ENCODE data around the gene TXNDC12. TPM values are rescaled to one million over a fixed set of nuclear protein-coding genes. Genes with fewer than 3 reads are reported as not detected.

Gene TXNDC12
- polyA plus RNA-seq, 1 donor from 2014 or later = 42.3 TPM

DNA sequence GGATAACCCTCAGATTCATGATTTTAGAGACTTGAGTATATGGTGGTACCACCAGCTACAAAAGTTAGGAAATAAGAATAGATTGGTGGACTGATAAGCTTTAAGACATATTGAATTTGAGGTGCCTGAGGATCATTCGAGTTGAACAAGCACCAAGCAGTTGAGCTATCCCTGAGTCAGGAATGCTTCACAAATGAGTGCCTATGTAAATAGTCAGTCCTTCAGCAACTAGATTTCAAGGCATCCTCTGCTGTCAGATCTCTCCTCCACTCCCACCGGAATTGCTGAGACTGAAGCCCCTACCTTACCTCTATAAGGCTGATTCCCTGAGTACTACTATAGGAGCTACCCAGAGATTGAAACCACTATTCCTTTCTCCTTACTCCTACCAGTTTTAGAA, 8.2 kb upstream of the TXNDC12 start:
- no peak overlapping the region for H3K4me2 ChIP-seq (ENCODE audit: low read length)
- H3K79me2 ChIP-seq (replicated peaks; ENCODE audit: insufficient read depth, low read length) = peaks cover 35% of the 10 kb centered on the region
- no peaks in the 10 kb centered on the region for H3F3A ChIP-seq (ENCODE audit: insufficient read depth, low read length, poor library complexity, severe bottlenecking)
- TF ChIP-seq TAF1 (IDR thresholded peaks at IDR 0.05; ENCODE audit: low read depth) = no peak
- TF ChIP-seq POLR2AphosphoS5 (IDR thresholded peaks at IDR 0.05) = no peak
- no peak for TF ChIP-seq REST (IDR thresholded peaks at IDR 0.05; ENCODE audit: borderline replicate concordance)
- TF ChIP-seq EZH2 (IDR thresholded peaks at IDR 0.05; ENCODE audit: borderline replicate concordance, insufficient read depth, low read length, poor library complexity, severe bottlenecking) = no peak
- no peak for TF ChIP-seq SMC3 (conservative IDR thresholded peaks at IDR 0.05; ENCODE audit: poor library complexity)
- no peak for TF ChIP-seq MXI1 (conservative IDR thresholded peaks at IDR 0.05; ENCODE audit: poor library complexity, severe bottlenecking)
- no peak for TF ChIP-seq CTCF (IDR thresholded peaks at IDR 0.05; ENCODE audit: poor library complexity, severe bottlenecking)
- no peak for TF ChIP-seq RAD21 (conservative IDR thresholded peaks at IDR 0.05)
- TF ChIP-seq EP300 (conservative IDR thresholded peaks at IDR 0.05; ENCODE audit: poor library complexity, severe bottlenecking) = no peak
- H3K4me3 ChIP-seq (ENCODE audit: low read length) = no peak overlapping the region
- no peak overlapping the region for H3K27ac ChIP-seq (ENCODE audit: low read length)
- H3K9ac ChIP-seq (ENCODE audit: low read length) = no peak overlapping the region
- H3K27me3 ChIP-seq (ENCODE audit: insufficient read depth, low read depth, low read length) = no peaks in the 10 kb centered on the region
- H4K20me1 ChIP-seq (ENCODE audit: insufficient read depth) = peaks cover 3% of the 10 kb centered on the region
- peaks cover 12% of the 10 kb centered on the region for H3K36me3 ChIP-seq (ENCODE audit: insufficient read depth, low read length)
- H2AFZ ChIP-seq (ENCODE audit: low read depth, low read length) = no peak overlapping the region
- no peaks in the 10 kb centered on the region for H3K9me2 ChIP-seq (ENCODE audit: insufficient read depth, low read length)
- H3K9me3 ChIP-seq (ENCODE audit: low read length) = no peaks in the 10 kb centered on the region

- H2AFZ ChIP-seq (ENCODE audit: low read depth, low read length) = no peak overlapping the region
- H4K20me1 ChIP-seq (ENCODE audit: insufficient read depth) = peaks cover 3% of the 10 kb centered on the region
- H3K9ac ChIP-seq (ENCODE audit: low read length) = no peak overlapping the region
- no peak for TF ChIP-seq EZH2 (IDR thresholded peaks at IDR 0.05; ENCODE audit: borderline replicate concordance, insufficient read depth, low read length, poor library complexity, severe bottlenecking)
- no peak for TF ChIP-seq POLR2AphosphoS5 (IDR thresholded peaks at IDR 0.05)
- no peak for TF ChIP-seq TAF1 (IDR thresholded peaks at IDR 0.05; ENCODE audit: low read depth)
- TF ChIP-seq MXI1 (conservative IDR thresholded peaks at IDR 0.05; ENCODE audit: poor library complexity, severe bottlenecking) = no peak
- TF ChIP-seq RAD21 (conservative IDR thresholded peaks at IDR 0.05) = no peak
- TF ChIP-seq CTCF (IDR thresholded peaks at IDR 0.05; ENCODE audit: poor library complexity, severe bottlenecking) = no peak
- TF ChIP-seq EP300 (conservative IDR thresholded peaks at IDR 0.05; ENCODE audit: poor library complexity, severe bottlenecking) = no peak
- TF ChIP-seq REST (IDR thresholded peaks at IDR 0.05; ENCODE audit: borderline replicate concordance) = no peak
- TF ChIP-seq SMC3 (conservative IDR thresholded peaks at IDR 0.05; ENCODE audit: poor library complexity) = no peak
- no peaks in the 10 kb centered on the region for H3F3A ChIP-seq (ENCODE audit: insufficient read depth, low read length, poor library complexity, severe bottlenecking)
- no peaks in the 10 kb centered on the region for H3K27me3 ChIP-seq (ENCODE audit: insufficient read depth, low read depth, low read length)
- H3K27ac ChIP-seq (ENCODE audit: low read length) = no peak overlapping the region
- H3K9me2 ChIP-seq (ENCODE audit: insufficient read depth, low read length) = no peaks in the 10 kb centered on the region
- H3K79me2 ChIP-seq (replicated peaks; ENCODE audit: insufficient read depth, low read length) = peaks cover 54% of the 10 kb centered on the region
- H3K4me3 ChIP-seq (ENCODE audit: low read length) = no peak overlapping the region
- H3K4me2 ChIP-seq (ENCODE audit: low read length) = no peak overlapping the region
- peaks cover 10% of the 10 kb centered on the region for H3K36me3 ChIP-seq (ENCODE audit: insufficient read depth, low read length)
- no peaks in the 10 kb centered on the region for H3K9me3 ChIP-seq (ENCODE audit: low read length)
Measured at GRCh38 chr1:52060822-52061221, 5.8 kb upstream of the TXNDC12 start.

Data from neural cell (in vitro differentiated cells).